CD4-positive, alpha-beta T cell (primary cell): ENCODE measurements around the gene SLC23A2. TPM values are rescaled to one million over a fixed set of nuclear protein-coding genes. Genes with fewer than 3 reads are reported as not detected.
"Not testable (repeated sequence)": the region's sequence is repeated elsewhere in the genome, so short reads cannot be mapped to it uniquely, and the experiment has no call there.

Experiments
- ATAC-seq: fragments of 200-7000 bp; cut with Tn5 transposase; one replicate; pipeline ENCODE4 v1.10.0; 2022; ENCODE audit warnings: mild to moderate bottlenecking; ENCODE audit not compliant: poor library complexity
- CTCF ChIA-PET: fragments of 350-600 bp; sonication (Branson Sonifier 250); formaldehyde crosslinking; loops from one replicate; lab custom pipeline; 2021; ENCODE audit warnings: antibody characterized with exemption, inconsistent platforms; lab: Charles Lee
- POLR2A ChIA-PET: fragments of 350-600 bp; sonication (Branson Sonifier 250); formaldehyde crosslinking; loops from one replicate; lab custom pipeline; 2021; ENCODE audit warnings: antibody characterized with exemption, inconsistent platforms; lab: Charles Lee
- DNase-seq, 14 experiments: peaks; one replicate each; pipeline ENCODE4 v3.0.0-alpha.2; 2013 to 2020; ENCODE audit warnings: mixed read lengths in 2 of 14
- H3K27ac ChIP-seq, 2 donors: one replicate each; pipeline versions ENCODE4 v1.5.1 to v1.7.0; 2013; ENCODE audit warnings: low read length in 2 of 2, low read depth in 1 of 2, mild to moderate bottlenecking in 1 of 2
- H3K27me3 ChIP-seq, 2 experiments: 1 replicate in 1 of 2; 2 replicates in 1 of 2; pipeline versions ENCODE4 v1.6.1 to v1.7.0; 2013; ENCODE audit warnings: low read length in 2 of 2, control low read depth in 1 of 2, mild to moderate bottlenecking in 1 of 2, moderate library complexity in 1 of 2; ENCODE audit not compliant: insufficient read depth in 2 of 2, control insufficient read depth in 1 of 2
- H3K36me3 ChIP-seq: one replicate; pipeline ENCODE4 v1.6.1; 2013; ENCODE audit warnings: low read length, control low read depth; ENCODE audit not compliant: insufficient read depth
- H3K4me1 ChIP-seq: one replicate; pipeline ENCODE4 v1.6.1; 2013; ENCODE audit warnings: low read length, control low read depth; ENCODE audit not compliant: insufficient read depth
- H3K4me3 ChIP-seq: one replicate; pipeline ENCODE4 v1.5.1; 2013; ENCODE audit warnings: mild to moderate bottlenecking, low read length, moderate library complexity
- H3K9me3 ChIP-seq, 2 experiments: 1 replicate in 1 of 2; 2 replicates in 1 of 2; pipeline versions ENCODE4 v1.6.1 to v1.7.0; 2013; ENCODE audit warnings: low read length in 2 of 2, mild to moderate bottlenecking in 2 of 2, control low read depth in 1 of 2, moderate library complexity in 1 of 2; ENCODE audit not compliant: control insufficient read depth in 1 of 2, insufficient read depth in 1 of 2
- H3K27ac Mint-ChIP-seq: one replicate; pipeline ENCODE4 v1.8.0; 2020; ENCODE audit warnings: mixed read lengths
- H3K27me3 Mint-ChIP-seq: one replicate; pipeline ENCODE4 v1.8.0; 2021; ENCODE audit warnings: mixed read lengths
- H3K36me3 Mint-ChIP-seq: one replicate; pipeline ENCODE4 v1.8.0; 2021; ENCODE audit warnings: low read depth, mixed read lengths
- H3K4me1 Mint-ChIP-seq: one replicate; pipeline ENCODE4 v1.8.0; 2021; ENCODE audit warnings: low read depth, mixed read lengths
- H3K4me3 Mint-ChIP-seq: one replicate; pipeline ENCODE4 v1.8.0; 2020; ENCODE audit warnings: mild to moderate bottlenecking, mixed read lengths
- H3K9me3 Mint-ChIP-seq: one replicate; pipeline ENCODE4 v1.8.0; 2020; ENCODE audit warnings: mixed read lengths
- intact Hi-C, 2 experiments: fragments of 100-400 bp; cut with DNase I in 1 of 2; cut with micrococcal nuclease in 1 of 2; formaldehyde crosslinking; loops; one replicate each; pipeline versions ENCODE4 v1.15.1 to v1.9.0; 2023 to 2025; cut with DNase I, micrococcal nuclease
- total RNA-seq, 174 experiments: library from RNA in 2 of 174; stranded (reverse) in 2 of 174; gene quantifications; one replicate each; pipeline ENCODE4 v1.2.3 and lab custom pipeline; 2021 to 2026
- TF ChIP-seq, protein P1 (sequence below): fragments of 200-600 bp; IDR thresholded peaks from one replicate; pipeline ENCODE4 v1.8.0; 2022; ENCODE audit warnings: antibody characterized with exemption, mild to moderate bottlenecking

Gene SLC23A2
- total RNA-seq, 2 experiments from 2014 or later, result 22.8 to 23.0 TPM

DNA sequence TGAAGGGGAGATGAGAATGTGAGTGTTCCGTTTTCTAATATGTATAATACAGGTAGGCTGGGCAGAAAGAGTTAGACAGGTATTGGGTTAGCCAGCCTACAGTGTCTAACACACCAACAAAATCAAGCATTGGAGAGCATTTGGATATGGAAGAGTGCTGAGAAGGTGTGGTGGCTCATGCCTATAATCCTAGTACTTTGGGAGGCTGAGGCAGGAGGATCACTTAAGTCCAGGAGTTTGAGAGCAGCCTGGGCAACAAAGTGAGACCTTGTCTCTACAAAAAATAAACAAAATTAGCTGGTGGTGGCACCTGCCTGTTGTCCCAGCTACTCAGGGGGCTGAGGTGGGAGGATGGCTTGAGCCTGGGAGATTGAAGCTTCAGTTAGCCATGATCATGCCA is 38.6 kb upstream of the SLC23A2 start:
- ATAC-seq (no peak), DNase-seq (no peak)
- no peaks in the 10 kb centered on the region for H3K27me3 Mint-ChIP-seq
- no peak overlapping the region for H3K27ac Mint-ChIP-seq
- H3K36me3 Mint-ChIP-seq, result no peaks in the 10 kb centered on the region
- no peak overlapping the region for H3K4me3 Mint-ChIP-seq
- TF ChIP-seq, protein P1, sequence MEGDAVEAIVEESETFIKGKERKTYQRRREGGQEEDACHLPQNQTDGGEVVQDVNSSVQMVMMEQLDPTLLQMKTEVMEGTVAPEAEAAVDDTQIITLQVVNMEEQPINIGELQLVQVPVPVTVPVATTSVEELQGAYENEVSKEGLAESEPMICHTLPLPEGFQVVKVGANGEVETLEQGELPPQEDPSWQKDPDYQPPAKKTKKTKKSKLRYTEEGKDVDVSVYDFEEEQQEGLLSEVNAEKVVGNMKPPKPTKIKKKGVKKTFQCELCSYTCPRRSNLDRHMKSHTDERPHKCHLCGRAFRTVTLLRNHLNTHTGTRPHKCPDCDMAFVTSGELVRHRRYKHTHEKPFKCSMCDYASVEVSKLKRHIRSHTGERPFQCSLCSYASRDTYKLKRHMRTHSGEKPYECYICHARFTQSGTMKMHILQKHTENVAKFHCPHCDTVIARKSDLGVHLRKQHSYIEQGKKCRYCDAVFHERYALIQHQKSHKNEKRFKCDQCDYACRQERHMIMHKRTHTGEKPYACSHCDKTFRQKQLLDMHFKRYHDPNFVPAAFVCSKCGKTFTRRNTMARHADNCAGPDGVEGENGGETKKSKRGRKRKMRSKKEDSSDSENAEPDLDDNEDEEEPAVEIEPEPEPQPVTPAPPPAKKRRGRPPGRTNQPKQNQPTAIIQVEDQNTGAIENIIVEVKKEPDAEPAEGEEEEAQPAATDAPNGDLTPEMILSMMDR, result no peak
- intact Hi-C loops, result no loop called here
- no peaks in the 10 kb centered on the region for H3K36me3 ChIP-seq
- H3K9me3 Mint-ChIP-seq, result no peaks in the 10 kb centered on the region
- ChIA-PET POLR2A (interaction anchor here (0.6 kb wide), 1 partner anchor 319 kb away, joined by 3 read pairs; no protein-coding TSS in a partner anchor), CTCF (no interaction called here)
- no peak overlapping the region for H3K27ac ChIP-seq
- no peaks in the 10 kb centered on the region for H3K4me1 ChIP-seq
- H3K9me3 ChIP-seq, result no peaks in the 10 kb centered on the region
- H3K27me3 ChIP-seq, result no peaks in the 10 kb centered on the region
- no peaks in the 10 kb centered on the region for H3K4me1 Mint-ChIP-seq
- H3K4me3 ChIP-seq, result no peak overlapping the region

DNA sequence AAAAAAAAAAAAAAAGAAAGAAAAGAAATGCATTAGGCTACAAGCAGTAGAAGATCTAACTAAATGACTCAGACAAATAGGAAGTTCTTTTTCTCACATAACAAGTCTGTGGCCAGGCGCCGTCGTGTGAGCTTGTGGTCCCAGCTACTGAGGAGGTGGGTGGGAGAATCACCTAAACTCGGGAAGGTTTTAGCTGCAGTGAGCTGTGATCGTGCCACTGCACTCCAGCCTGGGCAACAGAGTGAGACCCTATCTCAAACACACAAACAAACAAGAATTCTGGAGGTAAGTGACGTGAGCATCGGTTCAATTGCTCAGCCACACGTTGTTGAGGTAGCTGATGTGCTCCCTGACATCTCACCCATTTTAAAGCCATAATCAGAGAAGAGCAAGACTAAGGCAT is 37.9 kb upstream of the SLC23A2 start:
- Mint-ChIP-seq H3K4me3 (no peak overlapping the region), H3K4me1 (no peaks in the 10 kb centered on the region), H3K36me3 (no peaks in the 10 kb centered on the region), H3K27me3 (no peaks in the 10 kb centered on the region), H3K27ac (no peak overlapping the region), H3K9me3 (no peaks in the 10 kb centered on the region)
- TF ChIP-seq, protein P1, result no peak
- Histone ChIP-seq H3K4me1 (no peaks in the 10 kb centered on the region), H3K27me3 (no peaks in the 10 kb centered on the region), H3K9me3 (no peaks in the 10 kb centered on the region), H3K27ac (no peak overlapping the region), H3K36me3 (no peaks in the 10 kb centered on the region), H3K4me3 (no peak overlapping the region)
- ATAC-seq (no peak), DNase-seq (peak in 9 of 14 experiments; percentile 1 to 67 (median 16))
- intact Hi-C loops, result no loop called here
- POLR2A ChIA-PET, result no interaction called here
- CTCF ChIA-PET, result no interaction called here

DNA sequence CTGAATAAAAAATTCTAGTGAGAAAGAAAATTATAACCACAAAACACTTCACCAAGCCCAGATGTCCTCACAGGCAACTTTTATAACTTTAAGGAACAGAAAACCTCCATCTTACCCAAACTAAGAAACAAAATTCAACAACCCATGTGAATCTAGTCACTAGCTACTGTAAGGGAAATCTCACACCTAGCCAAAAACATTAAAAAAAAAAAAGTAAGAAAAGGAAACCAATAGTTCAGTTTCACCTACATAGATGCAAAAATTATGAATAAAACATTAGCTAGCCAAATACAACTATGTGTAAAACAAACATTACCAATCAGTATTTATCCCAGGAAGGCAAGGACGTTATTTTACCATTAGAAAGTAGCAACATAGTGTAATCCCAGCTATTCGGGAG is 35.5 kb upstream of the SLC23A2 start:
- CTCF ChIA-PET, result interaction anchor here (1.2 kb wide), 1 partner anchor 20 kb away, joined by 3 read pairs; no protein-coding TSS in a partner anchor
- Mint-ChIP-seq H3K27ac (no peak overlapping the region), H3K36me3 (no peaks in the 10 kb centered on the region), H3K4me1 (no peaks in the 10 kb centered on the region), H3K4me3 (no peak overlapping the region), H3K27me3 (no peaks in the 10 kb centered on the region), H3K9me3 (no peaks in the 10 kb centered on the region)
- TF ChIP-seq, protein P1, result no peak
- Histone ChIP-seq H3K4me1 (no peaks in the 10 kb centered on the region), H3K4me3 (no peak overlapping the region), H3K27me3 (no peaks in the 10 kb centered on the region), H3K9me3 (no peaks in the 10 kb centered on the region), H3K27ac (no peak overlapping the region), H3K36me3 (no peaks in the 10 kb centered on the region)
- intact Hi-C loops, result no loop called here
- POLR2A ChIA-PET, result no interaction called here
- DNase-seq (no peak), ATAC-seq (no peak)

DNA sequence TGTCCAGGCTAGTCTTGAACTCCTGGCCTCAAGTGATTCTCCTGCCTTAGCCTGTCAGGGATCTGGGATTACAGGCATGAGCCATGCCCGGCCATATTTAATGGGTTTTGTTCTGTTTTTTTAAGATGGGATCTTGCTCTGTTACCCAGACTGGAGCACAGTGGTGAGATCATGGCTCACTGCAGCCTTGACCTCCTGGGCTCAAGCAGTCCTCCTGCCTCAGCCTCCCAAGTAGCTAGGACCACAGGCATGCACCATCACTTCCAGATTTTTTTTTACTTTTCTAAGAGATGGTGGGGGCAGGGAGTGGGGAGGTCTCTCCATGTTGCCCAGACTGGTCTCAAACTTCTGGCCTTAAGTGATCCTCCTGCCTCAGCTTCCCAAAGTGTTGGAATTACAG is 34.2 kb upstream of the SLC23A2 start:
- H3K36me3 Mint-ChIP-seq, ATAC-seq, H3K9me3 ChIP-seq, H3K27ac ChIP-seq, H3K4me1 Mint-ChIP-seq, H3K36me3 ChIP-seq, H3K4me3 ChIP-seq, POLR2A ChIA-PET, H3K27me3 ChIP-seq, H3K4me1 ChIP-seq, H3K4me3 Mint-ChIP-seq, H3K27me3 Mint-ChIP-seq, H3K9me3 Mint-ChIP-seq, intact Hi-C loops, H3K27ac Mint-ChIP-seq, DNase-seq: not testable (repeated sequence)
- CTCF ChIA-PET, result interaction anchor here (1.2 kb wide), 1 partner anchor 21 kb away, joined by 3 read pairs; no protein-coding TSS in a partner anchor
